ENCODE results near the gene CHRDL1. TPM values are rescaled to one million over a fixed set of nuclear protein-coding genes. Genes with fewer than 3 reads are reported as not detected.

CHRDL1 gene
- total RNA-seq (ENCODE audit: low replicate concordance), result 15.0 and 15.5 TPM in 2 replicates

- H3K36me3 ChIP-seq, result no peaks in the 10 kb centered on the region
- H4K20me1 ChIP-seq (ENCODE audit: low read depth), result no peaks in the 10 kb centered on the region
- peak; percentile 50 for DNase-seq (ENCODE audit: low spot score)
- H3K4me1 ChIP-seq, result peaks cover 5% of the 10 kb centered on the region
- no peak within 1 kb of the TSS for H3K9ac ChIP-seq
- Mint-ChIP-seq H3K27me3 (ENCODE audit: insufficient read depth, low read depth) (peaks cover 12% of the 10 kb centered on the region), H3K27ac (peak within 1 kb of the TSS; percentile 88), H3K4me1 (peaks cover 42% of the 10 kb centered on the region), H3K4me3 (peak within 1 kb of the TSS; percentile 92), H3K9me3 (no peaks in the 10 kb centered on the region), H3K36me3 (no peaks in the 10 kb centered on the region)
- peaks cover 7% of the 10 kb centered on the region for H3K9me3 ChIP-seq (ENCODE audit: low read depth)
- peak within 1 kb of the TSS; percentile 74 for H3K4me2 ChIP-seq
- peak within 1 kb of the TSS; percentile 97 for H2AFZ ChIP-seq (replicated peaks)
- no peaks in the 10 kb centered on the region for H3F3A ChIP-seq (ENCODE audit: low read depth)
- peak within 1 kb of the TSS; percentile 47 for H3K4me3 ChIP-seq
- no peaks in the 10 kb centered on the region for H3K79me2 ChIP-seq (ENCODE audit: low read depth)
- H3K27ac ChIP-seq, result no peak within 1 kb of the TSS
- H3K27me3 ChIP-seq, result no peaks in the 10 kb centered on the region
- TF ChIP-seq EZH2 (IDR thresholded peaks at IDR 0.05), result no peak
- TF ChIP-seq EZH2phosphoT487 (IDR thresholded peaks at IDR 0.05), result no peak
- TF ChIP-seq CTCF (IDR thresholded peaks at IDR 0.05), result no peak
These were observed at the start of gene CHRDL1 for GRCh38 chrX:110795645-110796406. CHRDL1 (minus strand) TSS chrX:110795817; CDS start chrX:110792181, 3,636 bp downstream.

- H3K9me3 Mint-ChIP-seq, result no peaks in the 10 kb centered on the region
- Histone ChIP-seq H4K20me1 (ENCODE audit: low read depth) (no peaks in the 10 kb centered on the region), H3K27ac (no peak overlapping the region), H3K9me3 (ENCODE audit: low read depth) (no peaks in the 10 kb centered on the region), H3K9ac (no peak overlapping the region), H3K4me2 (no peak overlapping the region), H3F3A (ENCODE audit: low read depth) (no peaks in the 10 kb centered on the region), H3K4me1 (no peaks in the 10 kb centered on the region), H2AFZ (replicated peaks) (peak overlapping the region; percentile 17), H3K36me3 (no peaks in the 10 kb centered on the region), H3K79me2 (ENCODE audit: low read depth) (no peaks in the 10 kb centered on the region), H3K27me3 (no peaks in the 10 kb centered on the region), H3K4me3 (no peak overlapping the region)
- peak; percentile 77 for DNase-seq (ENCODE audit: low spot score)
- H3K36me3 Mint-ChIP-seq, result no peaks in the 10 kb centered on the region
- H3K4me1 Mint-ChIP-seq, result peaks cover 6% of the 10 kb centered on the region
- TF ChIP-seq CTCF (IDR thresholded peaks at IDR 0.05) (peak; percentile 56), EZH2phosphoT487 (IDR thresholded peaks at IDR 0.05) (no peak)
- H3K4me3 Mint-ChIP-seq, result no peak overlapping the region
- no peak overlapping the region for H3K27ac Mint-ChIP-seq
- no peaks in the 10 kb centered on the region for H3K27me3 Mint-ChIP-seq (ENCODE audit: insufficient read depth, low read depth)
These were observed 41.4 kb upstream of the CHRDL1 start for GRCh38 chrX:110836982-110837381.

GRCh38 chrX:110836451-110836850 is 40.8 kb upstream of the CHRDL1 start:
- no peak overlapping the region for H3K4me2 ChIP-seq
- H3K4me3 Mint-ChIP-seq, result no peak overlapping the region
- H4K20me1 ChIP-seq (ENCODE audit: low read depth), result no peaks in the 10 kb centered on the region
- no peak for TF ChIP-seq EZH2 (IDR thresholded peaks at IDR 0.05)
- no peak for TF ChIP-seq CTCF (IDR thresholded peaks at IDR 0.05)
- no peak for TF ChIP-seq EZH2phosphoT487 (IDR thresholded peaks at IDR 0.05)
- H3K27ac Mint-ChIP-seq, result no peak overlapping the region
- no peaks in the 10 kb centered on the region for H3K27me3 Mint-ChIP-seq (ENCODE audit: insufficient read depth, low read depth)
- H3K4me1 Mint-ChIP-seq, result peaks cover 6% of the 10 kb centered on the region
- no peaks in the 10 kb centered on the region for H3F3A ChIP-seq (ENCODE audit: low read depth)
- H3K4me3 ChIP-seq, result no peak overlapping the region
- no peaks in the 10 kb centered on the region for H3K79me2 ChIP-seq (ENCODE audit: low read depth)
- no peaks in the 10 kb centered on the region for H3K27me3 ChIP-seq
- no peaks in the 10 kb centered on the region for H3K9me3 Mint-ChIP-seq
- H3K9ac ChIP-seq, result no peak overlapping the region
- H2AFZ ChIP-seq (replicated peaks), result no peak overlapping the region
- no peaks in the 10 kb centered on the region for H3K4me1 ChIP-seq
- H3K27ac ChIP-seq, result no peak overlapping the region
- H3K9me3 ChIP-seq (ENCODE audit: low read depth), result no peaks in the 10 kb centered on the region
- no peaks in the 10 kb centered on the region for H3K36me3 ChIP-seq
- DNase-seq (ENCODE audit: low spot score), result no peak
- no peaks in the 10 kb centered on the region for H3K36me3 Mint-ChIP-seq
